C4-2B (cell line): ENCODE data around the gene CSGALNACT2.

ENCODE experiments used
- H3K27ac ChIP-seq: fragments of 450-650 bp; 2 replicates; pipeline ENCODE4 v1.5.1; 2017
- ZFX ChIP-seq: fragments of 450-650 bp; IDR thresholded peaks from 2 replicates; pipeline ENCODE4 v1.6.1; 2017
- TF ChIP-seq, protein P1 (sequence below): fragments of 450-650 bp; conservative IDR thresholded peaks from 2 replicates; pipeline ENCODE4 v1.5.1; 2017; ENCODE audit warnings: mild to moderate bottlenecking

CSGALNACT2 gene

DNA sequence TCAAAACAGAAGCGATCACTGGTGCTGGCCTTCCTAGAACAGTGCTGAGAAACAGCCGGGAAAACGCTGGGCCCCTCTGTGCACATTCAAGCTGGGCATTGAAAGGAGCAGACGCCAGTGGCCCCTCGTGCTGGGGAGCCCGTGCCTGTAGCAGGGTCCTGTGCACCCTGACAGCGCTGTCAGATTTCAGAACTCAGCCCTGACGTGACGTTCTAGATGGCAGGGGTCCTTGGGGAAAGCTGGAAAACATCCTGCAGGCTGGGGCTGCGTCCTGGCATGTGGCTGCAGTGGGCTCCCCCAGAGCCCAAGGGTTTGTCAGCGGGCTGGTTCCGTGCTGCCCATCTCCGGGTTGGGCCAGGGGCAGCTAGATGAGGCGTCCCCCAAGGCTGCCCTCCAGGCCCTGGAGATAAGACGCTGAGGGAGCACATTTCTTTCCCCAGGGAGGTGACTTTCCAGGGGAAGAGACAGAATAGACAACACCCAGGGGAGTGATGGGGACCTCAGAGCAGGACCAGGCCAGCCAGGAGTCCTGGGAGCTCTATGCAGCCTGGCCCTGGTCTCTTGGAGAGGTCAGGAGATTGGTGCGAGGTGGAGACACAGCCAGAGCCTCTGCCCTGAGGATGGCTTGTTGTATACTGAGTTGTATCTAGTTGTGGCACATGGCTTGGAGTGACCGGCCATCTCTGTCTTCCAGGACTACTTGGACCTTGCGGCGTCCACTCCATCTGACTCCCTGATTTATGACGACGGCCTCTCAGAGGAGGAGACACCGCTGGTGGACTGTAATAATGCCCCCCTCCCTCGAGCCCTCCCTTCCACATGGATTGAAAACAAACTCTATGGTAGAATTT, 12.1 kb upstream of the CSGALNACT2 start:
- H3K27ac ChIP-seq: no peak overlapping the region
- TF ChIP-seq, protein P1, sequence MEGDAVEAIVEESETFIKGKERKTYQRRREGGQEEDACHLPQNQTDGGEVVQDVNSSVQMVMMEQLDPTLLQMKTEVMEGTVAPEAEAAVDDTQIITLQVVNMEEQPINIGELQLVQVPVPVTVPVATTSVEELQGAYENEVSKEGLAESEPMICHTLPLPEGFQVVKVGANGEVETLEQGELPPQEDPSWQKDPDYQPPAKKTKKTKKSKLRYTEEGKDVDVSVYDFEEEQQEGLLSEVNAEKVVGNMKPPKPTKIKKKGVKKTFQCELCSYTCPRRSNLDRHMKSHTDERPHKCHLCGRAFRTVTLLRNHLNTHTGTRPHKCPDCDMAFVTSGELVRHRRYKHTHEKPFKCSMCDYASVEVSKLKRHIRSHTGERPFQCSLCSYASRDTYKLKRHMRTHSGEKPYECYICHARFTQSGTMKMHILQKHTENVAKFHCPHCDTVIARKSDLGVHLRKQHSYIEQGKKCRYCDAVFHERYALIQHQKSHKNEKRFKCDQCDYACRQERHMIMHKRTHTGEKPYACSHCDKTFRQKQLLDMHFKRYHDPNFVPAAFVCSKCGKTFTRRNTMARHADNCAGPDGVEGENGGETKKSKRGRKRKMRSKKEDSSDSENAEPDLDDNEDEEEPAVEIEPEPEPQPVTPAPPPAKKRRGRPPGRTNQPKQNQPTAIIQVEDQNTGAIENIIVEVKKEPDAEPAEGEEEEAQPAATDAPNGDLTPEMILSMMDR: no peak
- TF ChIP-seq ZFX: no peak

DNA sequence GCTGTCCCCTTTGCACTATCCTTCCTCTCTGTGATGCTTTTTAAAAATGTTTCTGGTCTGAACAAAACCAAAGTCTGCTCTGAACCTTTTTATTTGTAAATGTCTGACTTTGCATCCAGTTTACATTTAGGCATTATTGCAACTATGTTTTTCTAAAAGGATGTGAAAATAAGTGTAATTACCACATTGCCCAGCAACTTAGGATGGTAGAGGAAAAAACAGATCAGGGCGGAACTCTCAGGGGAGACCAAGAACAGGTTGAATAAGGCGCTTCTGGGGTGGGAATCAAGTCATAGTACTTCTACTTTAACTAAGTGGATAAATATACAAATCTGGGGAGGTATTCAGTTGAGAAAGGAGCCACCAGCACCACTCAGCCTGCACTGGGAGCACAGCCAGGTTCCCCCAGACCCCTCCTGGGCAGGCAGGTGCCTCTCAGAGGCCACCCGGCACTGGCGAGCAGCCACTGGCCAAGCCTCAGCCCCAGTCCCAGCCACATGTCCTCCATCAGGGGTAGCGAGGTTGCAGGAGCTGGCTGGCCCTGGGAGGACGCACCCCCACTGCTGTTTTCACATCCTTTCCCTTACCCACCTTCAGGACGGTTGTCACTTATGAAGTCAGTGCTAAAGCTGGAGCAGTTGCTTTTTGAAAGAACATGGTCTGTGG, 11.4 kb upstream of the CSGALNACT2 start:
- TF ChIP-seq, protein P1: no peak
- TF ChIP-seq ZFX: no peak
- no peak overlapping the region for H3K27ac ChIP-seq

DNA sequence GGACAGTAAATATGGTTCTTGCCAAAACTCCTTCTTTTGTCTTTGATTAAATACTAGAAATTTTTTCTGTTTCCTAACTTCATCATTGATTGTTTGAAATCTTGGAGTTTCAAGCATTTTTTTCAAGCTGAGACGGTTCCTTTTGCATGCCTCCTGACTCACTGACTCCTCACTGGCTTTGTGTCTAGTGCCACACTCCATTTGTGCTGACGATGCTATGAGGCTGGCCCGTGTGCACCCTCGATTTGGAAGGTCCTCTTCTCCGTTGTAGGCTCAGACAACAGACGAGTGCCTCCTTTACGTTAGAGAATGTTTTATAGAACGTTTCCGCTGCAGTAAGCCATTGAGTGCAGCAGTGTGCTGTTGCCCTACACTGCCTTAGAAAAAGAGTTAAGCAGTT, 10.8 kb upstream of the CSGALNACT2 start:
- no peak overlapping the region for H3K27ac ChIP-seq

DNA sequence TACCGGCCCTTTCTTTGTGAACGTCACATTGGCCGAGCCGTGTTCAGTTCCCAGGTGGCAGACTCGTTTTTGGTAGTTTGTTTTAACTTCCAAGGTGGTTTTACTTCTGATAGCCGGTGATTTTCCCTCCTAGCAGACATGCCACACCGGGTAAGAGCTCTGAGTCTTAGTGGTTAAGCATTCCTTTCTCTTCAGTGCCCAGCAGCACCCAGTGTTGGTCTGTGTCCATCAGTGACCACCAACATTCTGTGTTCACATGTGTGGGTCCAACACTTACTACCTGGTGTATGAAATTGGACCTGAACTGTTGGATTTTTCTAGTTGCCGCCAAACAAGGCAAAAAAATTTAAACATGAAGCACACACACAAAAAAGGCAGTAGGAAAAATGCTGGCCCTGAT, 9.9 kb upstream of the CSGALNACT2 start:
- TF ChIP-seq ZFX: no peak
- TF ChIP-seq, protein P1: no peak
- no peak overlapping the region for H3K27ac ChIP-seq

More for the DNA sequence above, 10.8 kb upstream of the CSGALNACT2 start:
- TF ChIP-seq ZFX: no peak
- TF ChIP-seq, protein P1: no peak

DNA sequence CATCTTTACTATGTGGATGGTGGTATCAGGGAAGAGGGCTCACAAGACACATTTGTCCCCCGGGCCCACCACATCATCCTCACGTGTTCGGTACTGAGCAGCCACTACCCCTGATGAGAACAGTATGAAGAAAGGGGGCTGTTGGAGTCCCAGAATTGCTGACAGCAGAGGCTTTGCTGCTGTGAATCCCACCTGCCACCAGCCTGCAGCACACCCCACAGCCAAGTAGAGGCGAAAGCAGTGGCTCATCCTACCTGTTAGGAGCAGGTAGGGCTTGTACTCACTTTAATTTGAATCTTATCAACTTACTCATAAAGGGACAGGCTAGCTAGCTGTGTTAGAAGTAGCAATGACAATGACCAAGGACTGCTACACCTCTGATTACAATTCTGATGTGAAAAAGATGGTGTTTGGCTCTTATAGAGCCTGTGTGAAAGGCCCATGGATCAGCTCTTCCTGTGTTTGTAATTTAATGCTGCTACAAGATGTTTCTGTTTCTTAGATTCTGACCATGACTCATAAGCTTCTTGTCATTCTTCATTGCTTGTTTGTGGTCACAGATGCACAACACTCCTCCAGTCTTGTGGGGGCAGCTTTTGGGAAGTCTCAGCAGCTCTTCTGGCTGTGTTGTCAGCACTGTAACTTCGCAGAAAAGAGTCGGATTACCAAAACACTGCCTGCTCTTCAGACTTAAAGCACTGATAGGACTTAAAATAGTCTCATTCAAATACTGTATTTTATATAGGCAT, 9.1 kb upstream of the CSGALNACT2 start:
- TF ChIP-seq, protein P1: no peak
- no peak for TF ChIP-seq ZFX
- H3K27ac ChIP-seq: no peak overlapping the region

DNA sequence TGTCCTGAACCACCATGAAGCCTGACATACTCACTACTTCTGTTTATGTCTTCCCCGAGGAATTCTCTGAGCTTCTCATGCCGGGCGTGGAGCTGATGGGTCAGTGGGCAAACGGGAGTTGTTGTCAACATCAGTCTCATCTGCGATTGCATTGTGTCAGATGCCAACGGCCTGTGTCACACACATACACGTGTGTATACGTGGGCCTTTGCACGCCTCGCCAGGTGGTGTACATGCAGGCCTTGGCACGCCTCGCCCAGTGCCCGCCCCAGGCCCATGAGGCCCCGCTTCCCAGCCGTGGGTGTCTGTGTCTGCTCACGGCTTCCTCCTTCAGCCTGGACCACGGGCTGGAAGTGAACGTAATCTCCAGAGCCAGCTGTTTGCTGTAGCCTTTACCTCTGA, 7.5 kb upstream of the CSGALNACT2 start:
- TF ChIP-seq, protein P1: no peak
- TF ChIP-seq ZFX: no peak
- H3K27ac ChIP-seq: no peak overlapping the region

DNA sequence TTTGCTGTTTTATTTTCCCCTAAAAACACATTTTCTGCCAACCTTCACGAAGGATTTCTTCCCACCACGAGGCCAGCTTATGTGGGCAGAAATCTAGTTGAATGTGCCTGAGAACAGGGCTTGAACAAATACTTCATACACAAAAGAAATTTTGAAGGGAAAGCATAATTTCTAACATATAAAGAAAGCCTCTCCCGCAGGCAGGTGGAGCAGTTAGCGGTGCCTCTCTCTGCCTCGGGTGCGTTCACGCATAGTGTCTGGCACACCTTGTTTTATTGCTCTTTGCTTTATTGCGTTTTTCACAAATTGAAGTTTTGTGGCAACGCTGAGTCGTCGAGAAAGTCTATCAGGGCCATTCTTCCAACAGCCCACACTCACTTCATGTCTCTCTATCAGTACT, 7.0 kb upstream of the CSGALNACT2 start:
- H3K27ac ChIP-seq: no peak overlapping the region
- TF ChIP-seq, protein P1: no peak
- no peak for TF ChIP-seq ZFX
